GM23338 (cell line): ENCODE data around the gene VSTM5. TPM values are rescaled to one million over a fixed set of nuclear protein-coding genes. Genes with fewer than 3 reads are reported as not detected.

Experiments
- ATAC-seq: fragments of 200-7000 bp; cut with Tn5 transposase; 3 replicates; pipeline ENCODE4 v1.9.1; 2020
- DNase-seq: peaks from one replicate; pipeline ENCODE4 v3.0.0-alpha.2; 2015; ENCODE audit warnings: low spot score
- H2AFZ ChIP-seq: fragments of 200-600 bp; sonication (generic); 2 replicates; pipeline ENCODE4 v1.8.0; 2016; ENCODE audit warnings: antibody characterized with exemption, mild to moderate bottlenecking, moderate library complexity
- H3F3A ChIP-seq: fragments of 200-600 bp; sonication (generic); replicated peaks from 2 replicates; pipeline ENCODE4 v1.8.0; 2017; ENCODE audit warnings: antibody characterized with exemption, mixed run types, low read depth
- H3K27ac ChIP-seq: fragments of 200-600 bp; sonication (generic); 2 replicates; pipeline ENCODE4 v1.6.1; 2016; ENCODE audit warnings: low read depth
- H3K27me3 ChIP-seq: fragments of 200-600 bp; sonication (generic); 2 replicates; pipeline ENCODE4 v1.8.0; 2016; ENCODE audit warnings: mild to moderate bottlenecking, mixed run types, moderate library complexity; ENCODE audit not compliant: insufficient read depth
- H3K36me3 ChIP-seq: fragments of 200-600 bp; sonication (generic); 2 replicates; pipeline ENCODE4 v1.8.0; 2016; ENCODE audit warnings: mild to moderate bottlenecking; ENCODE audit not compliant: insufficient read depth
- H3K4me1 ChIP-seq: fragments of 200-600 bp; sonication (generic); 2 replicates; pipeline ENCODE4 v1.8.0; 2016; ENCODE audit warnings: mild to moderate bottlenecking, moderate library complexity; ENCODE audit not compliant: insufficient read depth
- H3K4me2 ChIP-seq: fragments of 200-600 bp; sonication (generic); 2 replicates; pipeline ENCODE4 v1.7.1; 2017; ENCODE audit warnings: mixed run types
- H3K4me3 ChIP-seq: fragments of 200-600 bp; sonication (generic); 2 replicates; pipeline ENCODE4 v1.6.1; 2016; ENCODE audit warnings: mixed run types
- H3K79me2 ChIP-seq: fragments of 200-600 bp; sonication (generic); replicated peaks from 2 replicates; pipeline ENCODE4 v1.8.0; 2017; ENCODE audit warnings: mild to moderate bottlenecking; ENCODE audit not compliant: insufficient read depth
- H3K9me2 ChIP-seq: fragments of 200-600 bp; sonication (generic); 2 replicates; pipeline ENCODE4 v1.8.0; 2017; ENCODE audit not compliant: insufficient read depth
- H4K20me1 ChIP-seq: fragments of 200-600 bp; sonication (generic); replicated peaks from 2 replicates; pipeline ENCODE4 v1.8.0; 2017; ENCODE audit warnings: mild to moderate bottlenecking; ENCODE audit not compliant: insufficient read depth
- H3K27ac Mint-ChIP-seq: 2 replicates; pipeline ENCODE4 v1.8.0; 2020; ENCODE audit warnings: inconsistent platforms, mild to moderate bottlenecking, moderate library complexity, mixed read lengths
- H3K27me3 Mint-ChIP-seq: 3 replicates; pipeline ENCODE4 v1.8.0; 2022; ENCODE audit warnings: low read depth, mild to moderate bottlenecking, moderate library complexity, mixed read lengths, inconsistent platforms; ENCODE audit not compliant: insufficient read depth, poor library complexity
- H3K36me3 Mint-ChIP-seq: 3 replicates; pipeline ENCODE4 v1.8.0; 2021; ENCODE audit warnings: low read depth, mild to moderate bottlenecking, inconsistent platforms, moderate library complexity, mixed read lengths
- H3K4me1 Mint-ChIP-seq: 3 replicates; pipeline ENCODE4 v1.8.0; 2020; ENCODE audit warnings: mild to moderate bottlenecking, inconsistent platforms, mixed read lengths
- H3K4me3 Mint-ChIP-seq: 3 replicates; pipeline ENCODE4 v1.8.0; 2021; ENCODE audit warnings: moderate library complexity, mild to moderate bottlenecking, inconsistent platforms, mixed read lengths
- H3K9me3 Mint-ChIP-seq: 3 replicates; pipeline ENCODE4 v1.8.0; 2020; ENCODE audit warnings: moderate library complexity, mild to moderate bottlenecking, inconsistent platforms, mixed read lengths
- CREB1 ChIP-seq: fragments of 250-450 bp; sonication (Bioruptor Pico); IDR thresholded peaks from 2 replicates; pipeline ENCODE4 v1.5.0; 2020; ENCODE audit warnings: low read depth, mild to moderate bottlenecking, moderate library complexity
- EZH2phosphoT487 ChIP-seq: fragments of 200-600 bp; sonication (generic); IDR thresholded peaks from one replicate; pipeline ENCODE4 v1.8.1; 2018; ENCODE audit warnings: antibody characterized with exemption; ENCODE audit not compliant: unreplicated experiment
- POLR2AphosphoS5 ChIP-seq: IDR thresholded peaks from 2 replicates; pipeline ENCODE4 v1.6.1; 2016; ENCODE audit warnings: antibody characterized with exemption, low read depth
- ZNF114 ChIP-seq: fragments of 250-450 bp; sonication (Bioruptor Pico); IDR thresholded peaks from 2 replicates; pipeline ENCODE4 v1.5.0; 2020; ENCODE audit warnings: mild to moderate bottlenecking, moderate library complexity
- ZNF331 ChIP-seq: fragments of 250-450 bp; sonication (Bioruptor Pico); IDR thresholded peaks from 2 replicates; pipeline ENCODE4 v1.5.0; 2020; ENCODE audit warnings: low read depth, mild to moderate bottlenecking, moderate library complexity
- polyA plus RNA-seq: library from polyadenylated mRNA; unstranded; fragments of >200 nt; fragmentation: Nextera tagmentation; extraction: Ambion mirVana; gene quantifications from 2 replicates; pipeline ENCODE4 v1.2.1, GENCODE V29; 2016
- total RNA-seq: library from RNA; depleted of rRNA; stranded (reverse); fragments of >200 nt; shearing (Covaris generic); gene quantifications from 2 replicates; pipeline ENCODE4 v1.2.3, GENCODE V29; 2014
- TF ChIP-seq, protein P1 (sequence below), 2 experiments: fragments of 200-600 bp in 1 of 2; sonication (generic) in 1 of 2; conservative IDR thresholded peaks; 2 replicates each; pipeline versions ENCODE4 v1.5.1 to v1.6.1; 2016 to 2017; ENCODE audit warnings: antibody characterized with exemption in 2 of 2, low read depth in 2 of 2, mild to moderate bottlenecking in 2 of 2, moderate library complexity in 1 of 2
- TF ChIP-seq, protein P2 (sequence below): IDR thresholded peaks from one replicate; pipeline ENCODE4 v1.6.1; 2018; ENCODE audit warnings: antibody characterized with exemption; ENCODE audit not compliant: unreplicated experiment
- TF ChIP-seq, protein P3 (sequence below): IDR thresholded peaks from 2 replicates; pipeline ENCODE4 v1.6.1; 2016; ENCODE audit warnings: antibody characterized with exemption
- TF ChIP-seq, protein P4 (sequence below): fragments of 250-450 bp; sonication (Bioruptor Pico); IDR thresholded peaks from 2 replicates; pipeline ENCODE4 v1.5.0; 2020; ENCODE audit warnings: mild to moderate bottlenecking, moderate library complexity

VSTM5 gene
- total and polyA plus RNA-seq, 2 experiments from 2014 or later: 0.21 to 0.66 TPM

DNA sequence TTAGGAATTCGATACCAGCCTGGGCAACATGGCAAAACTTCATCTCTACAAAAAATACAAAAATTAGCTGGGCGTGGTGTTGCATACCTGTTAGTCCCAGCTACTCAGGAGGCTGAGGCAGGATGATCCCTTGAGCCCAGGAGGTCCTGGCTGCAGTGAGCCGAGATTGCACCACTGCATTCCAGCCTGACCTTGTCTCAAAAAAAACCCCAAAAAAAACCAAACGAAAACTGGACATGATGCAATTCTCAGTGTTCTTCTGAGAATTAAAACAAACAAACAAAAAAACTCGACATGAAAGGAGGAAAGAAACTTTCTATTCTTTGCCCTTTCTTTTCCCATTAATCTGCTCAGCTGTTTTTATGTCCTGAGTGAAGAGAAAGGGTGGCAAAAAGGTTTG is 58.9 kb downstream of the VSTM5 start (continued):
- no peak for TF ChIP-seq EZH2phosphoT487
- TF ChIP-seq, protein P1, sequence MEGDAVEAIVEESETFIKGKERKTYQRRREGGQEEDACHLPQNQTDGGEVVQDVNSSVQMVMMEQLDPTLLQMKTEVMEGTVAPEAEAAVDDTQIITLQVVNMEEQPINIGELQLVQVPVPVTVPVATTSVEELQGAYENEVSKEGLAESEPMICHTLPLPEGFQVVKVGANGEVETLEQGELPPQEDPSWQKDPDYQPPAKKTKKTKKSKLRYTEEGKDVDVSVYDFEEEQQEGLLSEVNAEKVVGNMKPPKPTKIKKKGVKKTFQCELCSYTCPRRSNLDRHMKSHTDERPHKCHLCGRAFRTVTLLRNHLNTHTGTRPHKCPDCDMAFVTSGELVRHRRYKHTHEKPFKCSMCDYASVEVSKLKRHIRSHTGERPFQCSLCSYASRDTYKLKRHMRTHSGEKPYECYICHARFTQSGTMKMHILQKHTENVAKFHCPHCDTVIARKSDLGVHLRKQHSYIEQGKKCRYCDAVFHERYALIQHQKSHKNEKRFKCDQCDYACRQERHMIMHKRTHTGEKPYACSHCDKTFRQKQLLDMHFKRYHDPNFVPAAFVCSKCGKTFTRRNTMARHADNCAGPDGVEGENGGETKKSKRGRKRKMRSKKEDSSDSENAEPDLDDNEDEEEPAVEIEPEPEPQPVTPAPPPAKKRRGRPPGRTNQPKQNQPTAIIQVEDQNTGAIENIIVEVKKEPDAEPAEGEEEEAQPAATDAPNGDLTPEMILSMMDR (conservative IDR thresholded peaks at IDR 0.05; ENCODE audit: low read depth in 2 of 2): no peak

DNA sequence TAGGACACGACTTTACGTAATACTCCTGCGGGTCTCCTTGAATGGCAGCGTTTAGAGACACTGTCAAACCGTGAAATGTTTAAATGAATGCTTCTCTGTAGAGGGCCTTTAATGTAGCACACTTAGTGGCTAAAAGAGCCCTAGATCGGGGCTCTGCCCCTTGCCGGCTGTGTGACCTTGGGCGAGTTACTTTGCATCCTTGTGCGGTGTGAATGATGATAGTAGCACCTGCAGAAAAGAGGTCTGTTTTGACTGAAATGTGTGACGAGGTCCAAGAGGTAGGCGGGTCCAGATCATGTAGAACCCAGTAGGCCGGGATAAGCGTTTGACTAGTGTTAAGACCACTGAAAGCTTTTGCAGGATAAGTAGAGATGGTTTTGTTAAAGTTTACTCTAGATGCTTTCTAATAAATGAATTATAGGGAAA is 65.5 kb downstream of the VSTM5 start:
- peak; percentile 48 for DNase-seq
- H3K36me3 Mint-ChIP-seq: peaks cover 46% of the 10 kb centered on the region
- 0 out of 3 replicates have a peak, but pooled peaks cover 1% of the 10 kb centered on the region for H3K9me3 Mint-ChIP-seq
- Histone ChIP-seq H3K27me3 (no peaks in the 10 kb centered on the region), H3K27ac (peak overlapping the region; percentile 96), H3K4me3 (peak overlapping the region; percentile 93), H3F3A (no peaks in the 10 kb centered on the region), H3K4me2 (peak overlapping the region; percentile 97), H3K9me2 (no peaks in the 10 kb centered on the region), H2AFZ (peak overlapping the region; percentile 35; the same call in 1 of the 2 replicates), H3K79me2 (peaks cover 63% of the 10 kb centered on the region), H4K20me1 (peaks cover 45% of the 10 kb centered on the region), H3K36me3 (peaks cover 24% of the 10 kb centered on the region), H3K4me1 (peaks cover 16% of the 10 kb centered on the region)
- peak; percentile 20 for ATAC-seq
- H3K4me1 Mint-ChIP-seq: peaks cover 20% of the 10 kb centered on the region
- peaks cover 4% of the 10 kb centered on the region for H3K27me3 Mint-ChIP-seq
- H3K4me3 Mint-ChIP-seq: peak overlapping the region; percentile 92
- peak overlapping the region; percentile 93 for H3K27ac Mint-ChIP-seq
- no peak; the same call in none of the 2 replicates for TF ChIP-seq CREB1 (CRISPR knock-in tag)
- TF ChIP-seq ZNF114 (CRISPR knock-in tag): no peak
- TF ChIP-seq ZNF331 (CRISPR knock-in tag): no peak
- TF ChIP-seq, protein P2, sequence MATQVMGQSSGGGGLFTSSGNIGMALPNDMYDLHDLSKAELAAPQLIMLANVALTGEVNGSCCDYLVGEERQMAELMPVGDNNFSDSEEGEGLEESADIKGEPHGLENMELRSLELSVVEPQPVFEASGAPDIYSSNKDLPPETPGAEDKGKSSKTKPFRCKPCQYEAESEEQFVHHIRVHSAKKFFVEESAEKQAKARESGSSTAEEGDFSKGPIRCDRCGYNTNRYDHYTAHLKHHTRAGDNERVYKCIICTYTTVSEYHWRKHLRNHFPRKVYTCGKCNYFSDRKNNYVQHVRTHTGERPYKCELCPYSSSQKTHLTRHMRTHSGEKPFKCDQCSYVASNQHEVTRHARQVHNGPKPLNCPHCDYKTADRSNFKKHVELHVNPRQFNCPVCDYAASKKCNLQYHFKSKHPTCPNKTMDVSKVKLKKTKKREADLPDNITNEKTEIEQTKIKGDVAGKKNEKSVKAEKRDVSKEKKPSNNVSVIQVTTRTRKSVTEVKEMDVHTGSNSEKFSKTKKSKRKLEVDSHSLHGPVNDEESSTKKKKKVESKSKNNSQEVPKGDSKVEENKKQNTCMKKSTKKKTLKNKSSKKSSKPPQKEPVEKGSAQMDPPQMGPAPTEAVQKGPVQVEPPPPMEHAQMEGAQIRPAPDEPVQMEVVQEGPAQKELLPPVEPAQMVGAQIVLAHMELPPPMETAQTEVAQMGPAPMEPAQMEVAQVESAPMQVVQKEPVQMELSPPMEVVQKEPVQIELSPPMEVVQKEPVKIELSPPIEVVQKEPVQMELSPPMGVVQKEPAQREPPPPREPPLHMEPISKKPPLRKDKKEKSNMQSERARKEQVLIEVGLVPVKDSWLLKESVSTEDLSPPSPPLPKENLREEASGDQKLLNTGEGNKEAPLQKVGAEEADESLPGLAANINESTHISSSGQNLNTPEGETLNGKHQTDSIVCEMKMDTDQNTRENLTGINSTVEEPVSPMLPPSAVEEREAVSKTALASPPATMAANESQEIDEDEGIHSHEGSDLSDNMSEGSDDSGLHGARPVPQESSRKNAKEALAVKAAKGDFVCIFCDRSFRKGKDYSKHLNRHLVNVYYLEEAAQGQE: no peak
- TF ChIP-seq, protein P1 (conservative IDR thresholded peaks at IDR 0.05; ENCODE audit: low read depth in 2 of 2): no peak; a peak in 1 of 4 replicates
- TF ChIP-seq, protein P3, sequence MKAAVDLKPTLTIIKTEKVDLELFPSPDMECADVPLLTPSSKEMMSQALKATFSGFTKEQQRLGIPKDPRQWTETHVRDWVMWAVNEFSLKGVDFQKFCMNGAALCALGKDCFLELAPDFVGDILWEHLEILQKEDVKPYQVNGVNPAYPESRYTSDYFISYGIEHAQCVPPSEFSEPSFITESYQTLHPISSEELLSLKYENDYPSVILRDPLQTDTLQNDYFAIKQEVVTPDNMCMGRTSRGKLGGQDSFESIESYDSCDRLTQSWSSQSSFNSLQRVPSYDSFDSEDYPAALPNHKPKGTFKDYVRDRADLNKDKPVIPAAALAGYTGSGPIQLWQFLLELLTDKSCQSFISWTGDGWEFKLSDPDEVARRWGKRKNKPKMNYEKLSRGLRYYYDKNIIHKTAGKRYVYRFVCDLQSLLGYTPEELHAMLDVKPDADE: no peak
- no peak for TF ChIP-seq POLR2AphosphoS5
- TF ChIP-seq, protein P4, sequence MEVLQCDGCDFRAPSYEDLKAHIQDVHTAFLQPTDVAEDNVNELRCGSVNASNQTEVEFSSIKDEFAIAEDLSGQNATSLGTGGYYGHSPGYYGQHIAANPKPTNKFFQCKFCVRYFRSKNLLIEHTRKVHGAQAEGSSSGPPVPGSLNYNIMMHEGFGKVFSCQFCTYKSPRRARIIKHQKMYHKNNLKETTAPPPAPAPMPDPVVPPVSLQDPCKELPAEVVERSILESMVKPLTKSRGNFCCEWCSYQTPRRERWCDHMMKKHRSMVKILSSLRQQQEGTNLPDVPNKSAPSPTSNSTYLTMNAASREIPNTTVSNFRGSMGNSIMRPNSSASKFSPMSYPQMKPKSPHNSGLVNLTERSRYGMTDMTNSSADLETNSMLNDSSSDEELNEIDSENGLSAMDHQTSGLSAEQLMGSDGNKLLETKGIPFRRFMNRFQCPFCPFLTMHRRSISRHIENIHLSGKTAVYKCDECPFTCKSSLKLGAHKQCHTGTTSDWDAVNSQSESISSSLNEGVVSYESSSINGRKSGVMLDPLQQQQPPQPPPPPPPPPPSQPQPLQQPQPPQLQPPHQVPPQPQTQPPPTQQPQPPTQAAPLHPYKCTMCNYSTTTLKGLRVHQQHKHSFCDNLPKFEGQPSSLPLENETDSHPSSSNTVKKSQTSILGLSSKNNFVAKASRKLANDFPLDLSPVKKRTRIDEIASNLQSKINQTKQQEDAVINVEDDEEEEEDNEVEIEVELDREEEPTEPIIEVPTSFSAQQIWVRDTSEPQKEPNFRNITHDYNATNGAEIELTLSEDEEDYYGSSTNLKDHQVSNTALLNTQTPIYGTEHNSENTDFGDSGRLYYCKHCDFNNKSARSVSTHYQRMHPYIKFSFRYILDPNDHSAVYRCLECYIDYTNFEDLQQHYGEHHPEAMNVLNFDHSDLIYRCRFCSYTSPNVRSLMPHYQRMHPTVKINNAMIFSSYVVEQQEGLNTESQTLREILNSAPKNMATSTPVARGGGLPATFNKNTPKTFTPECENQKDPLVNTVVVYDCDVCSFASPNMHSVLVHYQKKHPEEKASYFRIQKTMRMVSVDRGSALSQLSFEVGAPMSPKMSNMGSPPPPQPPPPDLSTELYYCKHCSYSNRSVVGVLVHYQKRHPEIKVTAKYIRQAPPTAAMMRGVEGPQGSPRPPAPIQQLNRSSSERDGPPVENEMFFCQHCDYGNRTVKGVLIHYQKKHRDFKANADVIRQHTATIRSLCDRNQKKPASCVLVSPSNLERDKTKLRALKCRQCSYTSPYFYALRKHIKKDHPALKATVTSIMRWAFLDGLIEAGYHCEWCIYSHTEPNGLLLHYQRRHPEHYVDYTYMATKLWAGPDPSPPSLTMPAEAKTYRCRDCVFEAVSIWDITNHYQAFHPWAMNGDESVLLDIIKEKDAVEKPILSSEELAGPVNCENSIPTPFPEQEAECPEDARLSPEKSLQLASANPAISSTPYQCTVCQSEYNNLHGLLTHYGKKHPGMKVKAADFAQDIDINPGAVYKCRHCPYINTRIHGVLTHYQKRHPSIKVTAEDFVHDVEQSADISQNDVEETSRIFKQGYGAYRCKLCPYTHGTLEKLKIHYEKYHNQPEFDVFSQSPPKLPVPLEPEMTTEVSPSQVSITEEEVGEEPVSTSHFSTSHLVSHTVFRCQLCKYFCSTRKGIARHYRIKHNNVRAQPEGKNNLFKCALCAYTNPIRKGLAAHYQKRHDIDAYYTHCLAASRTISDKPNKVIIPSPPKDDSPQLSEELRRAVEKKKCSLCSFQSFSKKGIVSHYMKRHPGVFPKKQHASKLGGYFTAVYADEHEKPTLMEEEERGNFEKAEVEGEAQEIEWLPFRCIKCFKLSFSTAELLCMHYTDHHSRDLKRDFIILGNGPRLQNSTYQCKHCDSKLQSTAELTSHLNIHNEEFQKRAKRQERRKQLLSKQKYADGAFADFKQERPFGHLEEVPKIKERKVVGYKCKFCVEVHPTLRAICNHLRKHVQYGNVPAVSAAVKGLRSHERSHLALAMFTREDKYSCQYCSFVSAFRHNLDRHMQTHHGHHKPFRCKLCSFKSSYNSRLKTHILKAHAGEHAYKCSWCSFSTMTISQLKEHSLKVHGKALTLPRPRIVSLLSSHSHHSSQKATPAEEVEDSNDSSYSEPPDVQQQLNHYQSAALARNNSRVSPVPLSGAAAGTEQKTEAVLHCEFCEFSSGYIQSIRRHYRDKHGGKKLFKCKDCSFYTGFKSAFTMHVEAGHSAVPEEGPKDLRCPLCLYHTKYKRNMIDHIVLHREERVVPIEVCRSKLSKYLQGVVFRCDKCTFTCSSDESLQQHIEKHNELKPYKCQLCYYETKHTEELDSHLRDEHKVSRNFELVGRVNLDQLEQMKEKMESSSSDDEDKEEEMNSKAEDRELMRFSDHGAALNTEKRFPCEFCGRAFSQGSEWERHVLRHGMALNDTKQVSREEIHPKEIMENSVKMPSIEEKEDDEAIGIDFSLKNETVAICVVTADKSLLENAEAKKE (CRISPR knock-in tag): no peak
- TF ChIP-seq EZH2phosphoT487: no peak
